HPDE6-E6E7 (cell line): ENCODE measurements around the gene ZNF672.

ENCODE experiments used
- DNase-seq: peaks from one replicate; pipeline ENCODE4 v3.0.0; 2011; ENCODE audit warnings: missing footprints; ENCODE audit errors: extremely low spot score

Gene ZNF672

GRCh38 chr1:248837045-248837780 lies 811 bp upstream of the ZNF672 start:
- no peak for DNase-seq

GRCh38 chr1:248838357-248839167 lies 538 bp downstream of the ZNF672 start:
- peak; percentile 79 for DNase-seq

- DNase-seq: no peak
Observed at GRCh38 chr1:248839168-248839555, 1.1 kb downstream of the ZNF672 start.

GRCh38 chr1:248840946-248841345 lies 2.9 kb downstream of the ZNF672 start:
- no peak for DNase-seq

- no peak for DNase-seq
Observed at GRCh38 chr1:248841702-248842395, 3.8 kb downstream of the ZNF672 start.

GRCh38 chr1:248842781-248843331 lies 4.8 kb downstream of the ZNF672 start:
- DNase-seq: peak; percentile 85

- DNase-seq: no peak
Observed at GRCh38 chr1:248843687-248844086, 5.7 kb downstream of the ZNF672 start.

GRCh38 chr1:248844526-248844925 lies 6.5 kb downstream of the ZNF672 start:
- DNase-seq: no peak

GRCh38 chr1:248847181-248847955 lies 9.3 kb downstream of the ZNF672 start:
- DNase-seq: no peak

GRCh38 chr1:248847956-248848561 lies 10.0 kb downstream of the ZNF672 start:
- no peak for DNase-seq

GRCh38 chr1:248848602-248849001 lies 10.6 kb downstream of the ZNF672 start:
- no peak for DNase-seq

- DNase-seq: no peak
Observed at GRCh38 chr1:248849152-248849551, 11.1 kb downstream of the ZNF672 start.

GRCh38 chr1:248849637-248850036 lies 11.6 kb downstream of the ZNF672 start:
- no peak for DNase-seq

GRCh38 chr1:248850124-248850523 lies 12.1 kb downstream of the ZNF672 start:
- no peak for DNase-seq

GRCh38 chr1:248850536-248851251 lies 12.7 kb downstream of the ZNF672 start:
- no peak for DNase-seq

- DNase-seq: no peak
Observed at GRCh38 chr1:248851390-248851789, 13.4 kb downstream of the ZNF672 start.

- no peak for DNase-seq
Observed at GRCh38 chr1:248852481-248853405, 14.7 kb downstream of the ZNF672 start.

GRCh38 chr1:248853663-248854375 lies 15.8 kb downstream of the ZNF672 start:
- no peak for DNase-seq

GRCh38 chr1:248855580-248855979 lies 17.6 kb downstream of the ZNF672 start:
- DNase-seq: no peak
